NCI-H748 treated with DMSO at 0.1 percent for 48 hours (cell line): ENCODE results near the gene ELK4.

Experiments used
- DNase-seq: peaks from one replicate; lab custom pipeline; 2025; lab: John Stamatoyannopoulos, UW

Gene ELK4

GRCh38 chr1:205595861-205596260 lies 36.0 kb downstream of the ELK4 start:
- DNase-seq, result no peak

GRCh38 chr1:205595435-205595834 lies 36.4 kb downstream of the ELK4 start:
- no peak for DNase-seq

- DNase-seq, result no peak
Measured at GRCh38 chr1:205594846-205595245, 37.0 kb downstream of the ELK4 start.

GRCh38 chr1:205593967-205594366 lies 37.8 kb downstream of the ELK4 start:
- no peak for DNase-seq

GRCh38 chr1:205593532-205593931 lies 38.3 kb downstream of the ELK4 start:
- no peak for DNase-seq

- no peak for DNase-seq
Measured at GRCh38 chr1:205592443-205593003, 39.3 kb downstream of the ELK4 start.

- peak; percentile 40 for DNase-seq
Measured at GRCh38 chr1:205591522-205592351, 40.1 kb downstream of the ELK4 start.

GRCh38 chr1:205590777-205591513 lies 40.9 kb downstream of the ELK4 start:
- no peak for DNase-seq

GRCh38 chr1:205590457-205590768 lies 41.4 kb downstream of the ELK4 start:
- DNase-seq, result no peak

GRCh38 chr1:205589618-205590456 lies 42.0 kb downstream of the ELK4 start:
- no peak for DNase-seq

GRCh38 chr1:205589046-205589445 lies 42.8 kb downstream of the ELK4 start:
- DNase-seq, result no peak

GRCh38 chr1:205588636-205589035 lies 43.2 kb downstream of the ELK4 start:
- no peak for DNase-seq

GRCh38 chr1:205587581-205587980 lies 44.2 kb downstream of the ELK4 start:
- DNase-seq, result no peak

GRCh38 chr1:205585835-205586785 lies 45.7 kb downstream of the ELK4 start:
- no peak for DNase-seq

GRCh38 chr1:205585169-205585834 lies 46.5 kb downstream of the ELK4 start:
- no peak for DNase-seq

- DNase-seq, result no peak
Measured at GRCh38 chr1:205584732-205585131, 47.1 kb downstream of the ELK4 start.

- no peak for DNase-seq
Measured at GRCh38 chr1:205583461-205584130, 48.2 kb downstream of the ELK4 start.

GRCh38 chr1:205582471-205583291 lies 49.1 kb downstream of the ELK4 start:
- DNase-seq, result no peak

GRCh38 chr1:205582046-205582445 lies 49.8 kb downstream of the ELK4 start:
- no peak for DNase-seq
